NCI-H82 (cell line): ENCODE measurements around the gene RNF40.
"Not testable (repeated sequence)": the region's sequence is repeated elsewhere in the genome, so short reads cannot be mapped to it uniquely, and the experiment has no call there.

Source experiments
- DNase-seq: peaks from one replicate; lab custom pipeline; 2025; lab: John Stamatoyannopoulos, UW

The RNF40 gene

DNA sequence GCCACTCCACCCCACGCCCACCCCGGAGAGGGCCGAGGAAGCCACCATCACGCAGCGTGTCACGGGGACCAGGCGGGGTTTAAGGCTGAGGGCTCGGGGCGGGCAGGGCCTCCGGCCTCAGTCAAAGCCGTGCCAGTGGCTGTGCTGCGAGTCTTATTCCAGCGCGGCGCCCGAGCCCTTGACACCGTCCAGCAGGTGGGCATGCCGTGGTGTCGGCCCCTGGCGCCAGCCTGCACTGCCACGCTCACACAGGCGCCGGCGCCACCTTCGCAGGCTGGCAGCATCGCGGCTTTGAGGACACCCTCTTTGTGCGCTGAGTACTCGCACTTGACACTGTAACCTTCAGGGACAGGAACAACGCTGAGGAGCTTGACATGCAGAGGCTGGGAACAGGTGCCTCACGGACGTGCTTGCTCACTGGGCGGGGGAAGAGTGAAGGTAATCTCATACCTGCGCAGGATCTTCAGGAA is 58.9 kb downstream of the RNF40 start:
- no peak for DNase-seq

DNA sequence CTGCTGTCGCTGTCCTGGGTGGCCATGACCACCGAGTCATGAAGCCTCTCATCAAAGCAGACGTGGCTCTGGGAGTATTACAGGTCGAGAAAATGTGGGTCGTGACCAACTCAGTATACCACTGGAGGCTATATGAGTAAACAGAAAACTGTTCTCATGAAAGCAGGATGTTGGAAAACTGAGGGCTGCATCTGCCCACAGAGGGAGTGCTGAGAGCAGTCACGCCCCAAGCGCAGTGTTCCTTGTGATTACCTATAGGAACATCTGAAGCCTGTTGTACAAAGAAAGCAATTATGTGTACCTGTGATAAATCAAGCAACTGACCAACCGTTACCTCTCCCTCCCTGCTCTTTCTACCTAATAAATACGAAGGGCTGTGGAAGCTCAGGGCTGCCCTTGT is 59.3 kb downstream of the RNF40 start:
- DNase-seq: not testable (repeated sequence)

DNA sequence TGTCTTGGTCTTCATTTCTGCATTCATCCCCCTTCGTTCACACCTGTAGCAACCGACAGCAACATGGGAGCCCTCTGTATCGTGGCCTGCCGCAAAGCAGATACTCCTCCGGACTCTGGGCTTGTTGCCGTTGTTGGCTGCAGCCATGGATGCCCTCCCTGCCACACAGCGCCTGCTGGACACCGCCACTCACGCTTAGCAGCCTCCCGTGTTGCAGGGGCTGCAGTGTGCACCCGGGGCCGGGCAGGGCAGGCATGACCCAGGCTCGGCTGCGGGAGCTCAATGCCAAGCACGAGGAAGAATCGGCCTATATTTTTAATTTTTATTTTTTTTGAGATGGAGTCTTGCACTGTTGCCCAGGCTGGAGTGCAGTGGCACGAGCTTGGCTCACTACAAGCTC is 59.8 kb downstream of the RNF40 start:
- DNase-seq: no peak
